KOPT-K1 (cell line): ENCODE data around the gene IQGAP1.
"Not testable (repeated sequence)": the region's sequence is repeated elsewhere in the genome, so short reads cannot be mapped to it uniquely, and the experiment has no call there.

Experiments
- H3K27ac ChIP-seq: fragments of 200-600 bp; sonication (generic); 2 replicates; pipeline ENCODE4 v1.5.1; 2016; ENCODE audit warnings: antibody characterized with exemption, mild to moderate bottlenecking, low read depth, low read length; ENCODE audit not compliant: poor library complexity, severe bottlenecking
- H3K36me3 ChIP-seq: fragments of 200-600 bp; sonication (generic); 2 replicates; pipeline ENCODE4 v1.5.1; 2017; ENCODE audit warnings: antibody characterized with exemption, mild to moderate bottlenecking, low read length, moderate library complexity; ENCODE audit not compliant: insufficient read depth
- H3K9me3 ChIP-seq: fragments of 200-600 bp; sonication (generic); 2 replicates; pipeline ENCODE4 v1.5.1; 2017; ENCODE audit warnings: antibody characterized with exemption, low read length, mild to moderate bottlenecking; ENCODE audit not compliant: insufficient read depth, poor library complexity, severe bottlenecking

IQGAP1 gene, protein sequence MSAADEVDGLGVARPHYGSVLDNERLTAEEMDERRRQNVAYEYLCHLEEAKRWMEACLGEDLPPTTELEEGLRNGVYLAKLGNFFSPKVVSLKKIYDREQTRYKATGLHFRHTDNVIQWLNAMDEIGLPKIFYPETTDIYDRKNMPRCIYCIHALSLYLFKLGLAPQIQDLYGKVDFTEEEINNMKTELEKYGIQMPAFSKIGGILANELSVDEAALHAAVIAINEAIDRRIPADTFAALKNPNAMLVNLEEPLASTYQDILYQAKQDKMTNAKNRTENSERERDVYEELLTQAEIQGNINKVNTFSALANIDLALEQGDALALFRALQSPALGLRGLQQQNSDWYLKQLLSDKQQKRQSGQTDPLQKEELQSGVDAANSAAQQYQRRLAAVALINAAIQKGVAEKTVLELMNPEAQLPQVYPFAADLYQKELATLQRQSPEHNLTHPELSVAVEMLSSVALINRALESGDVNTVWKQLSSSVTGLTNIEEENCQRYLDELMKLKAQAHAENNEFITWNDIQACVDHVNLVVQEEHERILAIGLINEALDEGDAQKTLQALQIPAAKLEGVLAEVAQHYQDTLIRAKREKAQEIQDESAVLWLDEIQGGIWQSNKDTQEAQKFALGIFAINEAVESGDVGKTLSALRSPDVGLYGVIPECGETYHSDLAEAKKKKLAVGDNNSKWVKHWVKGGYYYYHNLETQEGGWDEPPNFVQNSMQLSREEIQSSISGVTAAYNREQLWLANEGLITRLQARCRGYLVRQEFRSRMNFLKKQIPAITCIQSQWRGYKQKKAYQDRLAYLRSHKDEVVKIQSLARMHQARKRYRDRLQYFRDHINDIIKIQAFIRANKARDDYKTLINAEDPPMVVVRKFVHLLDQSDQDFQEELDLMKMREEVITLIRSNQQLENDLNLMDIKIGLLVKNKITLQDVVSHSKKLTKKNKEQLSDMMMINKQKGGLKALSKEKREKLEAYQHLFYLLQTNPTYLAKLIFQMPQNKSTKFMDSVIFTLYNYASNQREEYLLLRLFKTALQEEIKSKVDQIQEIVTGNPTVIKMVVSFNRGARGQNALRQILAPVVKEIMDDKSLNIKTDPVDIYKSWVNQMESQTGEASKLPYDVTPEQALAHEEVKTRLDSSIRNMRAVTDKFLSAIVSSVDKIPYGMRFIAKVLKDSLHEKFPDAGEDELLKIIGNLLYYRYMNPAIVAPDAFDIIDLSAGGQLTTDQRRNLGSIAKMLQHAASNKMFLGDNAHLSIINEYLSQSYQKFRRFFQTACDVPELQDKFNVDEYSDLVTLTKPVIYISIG (N-terminal part only)

DNA sequence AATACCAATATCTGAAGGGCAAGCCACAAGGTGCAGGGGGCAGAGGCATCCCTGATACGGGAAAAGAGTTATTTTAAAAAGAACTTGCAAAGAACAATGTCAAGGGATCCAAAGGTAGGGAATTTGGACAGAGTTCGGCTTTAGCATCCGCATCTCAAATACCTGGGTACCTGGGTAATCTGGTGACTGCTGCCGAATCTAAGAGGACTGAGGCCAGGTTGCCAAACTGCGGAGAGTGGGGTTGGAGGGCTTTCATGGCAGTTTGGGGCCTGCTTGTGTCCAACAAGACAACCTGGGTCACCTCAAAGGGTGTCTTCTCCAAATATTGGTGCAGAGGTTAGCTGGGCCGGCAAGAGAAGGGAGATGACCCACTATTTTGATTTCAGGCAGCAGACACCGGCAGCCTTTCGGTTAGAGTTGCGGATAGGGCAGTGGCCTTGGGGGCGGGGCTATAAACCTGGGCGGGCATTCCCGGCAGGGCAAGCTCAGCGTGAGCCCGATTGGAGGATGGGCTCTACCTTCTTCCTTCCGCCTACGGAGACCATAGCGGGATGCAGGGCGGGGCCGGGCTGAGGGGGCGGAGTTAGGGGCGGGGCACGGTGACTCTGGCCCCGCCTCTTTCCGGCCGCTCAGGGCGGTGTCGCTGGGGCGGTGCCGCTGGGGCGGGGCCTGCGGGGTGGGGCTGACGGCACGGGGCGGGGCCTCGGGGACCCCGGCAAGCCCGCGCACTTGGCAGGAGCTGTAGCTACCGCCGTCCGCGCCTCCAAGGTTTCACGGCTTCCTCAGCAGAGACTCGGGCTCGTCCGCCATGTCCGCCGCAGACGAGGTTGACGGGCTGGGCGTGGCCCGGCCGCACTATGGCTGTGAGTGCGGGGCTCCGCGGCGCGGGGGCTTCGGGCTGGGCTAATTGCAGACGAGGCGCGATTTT is at the start of gene IQGAP1:
TSS of gene IQGAP1 (plus strand) at position 709 of the 928 bp plus-strand sequence. CDS start at position 809, 100 bp downstream.
- no peaks in the 10 kb centered on the region for H3K9me3 ChIP-seq
- peaks cover 29% of the 10 kb centered on the region for H3K36me3 ChIP-seq
- peak within 1 kb of the TSS; percentile 75 for H3K27ac ChIP-seq

DNA sequence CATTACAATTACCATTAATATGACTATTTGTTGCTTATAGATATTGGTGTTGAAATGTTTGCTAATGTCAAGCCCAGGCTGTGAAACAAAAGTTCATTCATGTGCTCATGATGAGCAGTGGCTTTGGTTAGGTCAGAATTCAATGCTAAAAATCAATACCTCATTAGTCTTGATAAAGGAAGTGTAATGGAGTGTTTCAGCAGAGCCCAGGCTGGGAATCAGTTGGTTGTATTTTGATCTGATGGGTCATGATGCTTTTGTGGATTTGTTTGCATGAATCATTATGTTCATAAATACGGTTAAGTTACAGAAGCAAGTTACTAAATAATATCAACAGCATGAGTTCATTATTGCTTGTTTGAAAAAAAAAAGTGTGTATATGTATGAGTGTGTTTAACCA is 49.5 kb upstream of the IQGAP1 start:
- H3K36me3 ChIP-seq, result no peaks in the 10 kb centered on the region
- no peaks in the 10 kb centered on the region for H3K9me3 ChIP-seq
- no peak overlapping the region for H3K27ac ChIP-seq

DNA sequence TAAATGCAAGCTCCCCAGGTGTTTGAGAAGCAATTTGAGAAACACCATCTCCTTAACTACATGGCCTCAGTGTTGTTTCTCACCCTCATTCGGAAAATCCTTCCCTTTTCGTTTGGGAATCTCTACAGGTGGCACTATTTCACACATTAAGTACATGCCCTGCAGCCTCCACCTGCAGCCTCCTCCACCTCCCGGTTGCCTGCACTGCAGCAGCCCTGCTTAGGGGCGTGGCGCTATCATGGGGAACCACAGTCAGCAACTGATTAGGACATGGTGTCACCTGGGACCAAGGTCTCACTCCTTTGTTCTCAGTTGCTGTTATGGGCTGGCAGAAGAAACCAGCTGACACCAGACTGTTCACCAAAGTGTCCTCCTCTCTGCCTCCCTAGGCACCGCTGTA is 47.7 kb upstream of the IQGAP1 start:
- Histone ChIP-seq H3K27ac (no peak overlapping the region), H3K9me3 (no peaks in the 10 kb centered on the region), H3K36me3 (no peaks in the 10 kb centered on the region)

DNA sequence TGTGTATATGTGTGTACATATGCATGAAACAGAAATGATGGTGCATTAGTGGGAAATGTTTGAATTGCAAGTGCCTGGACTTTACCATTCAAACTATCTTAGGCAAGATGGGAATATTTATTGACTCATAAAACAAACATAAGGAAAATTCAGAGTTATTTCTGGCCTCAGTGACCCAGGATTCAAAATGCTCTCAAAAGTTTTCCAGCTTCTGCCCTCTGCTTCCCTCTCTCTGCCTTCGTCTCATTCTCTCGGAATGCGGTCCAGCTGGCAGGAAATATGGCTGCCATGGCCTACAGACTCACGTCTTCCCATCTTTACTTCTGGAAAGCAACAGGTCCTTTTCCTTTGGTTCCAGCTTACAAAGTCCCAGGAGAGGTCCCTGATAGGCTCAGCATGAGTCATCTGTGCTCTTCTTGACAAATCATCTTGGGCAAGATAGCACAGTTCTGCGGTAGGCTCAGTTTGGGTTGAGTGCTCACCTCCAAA is 44.7 kb upstream of the IQGAP1 start:
- H3K9me3 ChIP-seq, result no peaks in the 10 kb centered on the region
- no peaks in the 10 kb centered on the region for H3K36me3 ChIP-seq
- H3K27ac ChIP-seq, result no peak overlapping the region

DNA sequence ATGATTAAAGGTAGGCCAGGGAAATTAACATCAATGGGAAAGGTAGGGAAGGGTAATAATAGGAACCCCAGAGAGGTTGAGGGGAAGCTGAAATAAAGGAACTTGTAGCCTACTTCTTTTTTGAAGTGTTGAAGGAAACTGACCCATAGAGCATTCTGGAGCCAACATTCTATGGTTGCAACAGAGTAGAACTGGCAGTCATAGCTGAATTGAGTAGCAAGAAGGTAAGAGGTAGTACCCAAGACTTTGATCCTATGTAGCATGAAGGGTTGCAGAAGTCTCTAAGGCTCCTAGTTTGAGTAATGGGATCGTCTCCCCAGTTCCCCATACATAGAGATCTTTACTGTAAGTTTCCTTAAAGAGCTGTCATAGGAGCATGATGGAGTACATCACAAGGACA is 43.4 kb upstream of the IQGAP1 start:
- H3K36me3 ChIP-seq, result no peaks in the 10 kb centered on the region
- H3K27ac ChIP-seq, result no peak overlapping the region
- no peaks in the 10 kb centered on the region for H3K9me3 ChIP-seq

DNA sequence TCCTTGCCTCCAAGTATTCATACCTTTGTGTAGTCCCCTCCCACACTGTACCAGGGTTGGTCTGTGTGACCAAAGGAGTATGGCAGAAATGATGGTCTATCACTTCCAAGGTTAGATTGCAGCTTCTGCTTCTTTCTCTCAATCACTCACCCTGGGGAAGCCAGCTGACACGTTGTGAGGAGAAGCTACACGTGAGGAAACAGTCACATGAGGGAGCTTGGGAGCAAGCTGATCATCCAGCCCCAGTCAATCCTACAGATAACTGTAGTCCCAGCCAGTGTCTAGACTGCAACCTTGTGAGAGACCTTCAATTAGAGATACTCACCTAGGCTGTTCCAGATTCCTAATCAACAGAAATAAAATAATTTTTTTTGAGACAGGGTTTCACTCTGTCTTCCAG is 42.2 kb upstream of the IQGAP1 start:
- H3K36me3 ChIP-seq, result no peaks in the 10 kb centered on the region
- H3K27ac ChIP-seq, result no peak overlapping the region
- H3K9me3 ChIP-seq, result no peaks in the 10 kb centered on the region

DNA sequence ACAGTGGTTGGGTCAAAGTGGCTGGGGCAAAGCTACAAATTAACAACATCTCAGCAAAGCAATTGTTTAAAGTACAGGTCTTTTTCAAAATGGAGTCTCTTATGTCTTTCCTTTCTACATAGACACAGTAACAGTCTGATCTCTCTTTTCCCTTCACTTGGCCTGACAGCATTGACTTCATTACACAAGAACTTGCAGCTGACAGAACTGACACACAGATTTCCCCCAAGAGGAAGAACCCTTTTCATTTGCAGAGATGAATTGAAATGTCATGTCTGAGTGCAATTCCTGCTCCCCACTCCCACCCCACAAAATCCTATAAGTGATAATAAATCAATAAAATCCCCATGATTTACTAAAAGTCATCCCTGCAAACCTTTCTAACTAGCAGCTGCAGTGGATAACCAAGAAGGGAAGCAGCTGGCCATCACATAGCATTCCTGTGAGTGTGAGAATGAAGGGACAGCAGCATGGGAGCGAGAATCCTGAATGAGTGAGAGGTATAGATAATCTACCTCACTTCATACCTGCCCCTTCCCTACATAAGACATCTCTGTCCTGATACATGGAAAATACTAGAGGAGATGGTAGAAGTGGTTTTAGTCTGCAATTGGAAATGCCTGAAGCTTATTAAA is 40.5 kb upstream of the IQGAP1 start:
- H3K9me3 ChIP-seq, H3K27ac ChIP-seq, H3K36me3 ChIP-seq: not testable (repeated sequence)

DNA sequence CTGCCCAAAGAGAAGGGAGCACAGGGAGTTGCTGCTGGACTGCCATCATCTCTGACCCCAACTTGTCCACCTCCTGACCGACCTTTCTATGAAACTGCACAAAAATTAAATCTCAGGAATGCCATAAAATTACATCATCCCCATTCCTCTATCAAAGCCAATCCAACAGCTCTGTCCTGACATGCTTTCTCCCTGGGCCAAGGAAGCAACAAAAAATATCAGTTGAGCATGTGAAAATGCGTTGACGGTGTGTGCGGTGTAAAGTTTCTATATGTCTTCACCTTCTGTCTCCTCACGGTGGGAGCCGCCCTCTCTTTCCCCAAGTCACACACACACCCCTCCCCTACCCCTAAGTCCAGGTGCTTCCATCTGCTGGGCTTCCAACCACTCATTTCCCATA is 39.6 kb upstream of the IQGAP1 start:
- no peaks in the 10 kb centered on the region for H3K36me3 ChIP-seq
- H3K9me3 ChIP-seq, result no peaks in the 10 kb centered on the region
- H3K27ac ChIP-seq, result no peak overlapping the region

DNA sequence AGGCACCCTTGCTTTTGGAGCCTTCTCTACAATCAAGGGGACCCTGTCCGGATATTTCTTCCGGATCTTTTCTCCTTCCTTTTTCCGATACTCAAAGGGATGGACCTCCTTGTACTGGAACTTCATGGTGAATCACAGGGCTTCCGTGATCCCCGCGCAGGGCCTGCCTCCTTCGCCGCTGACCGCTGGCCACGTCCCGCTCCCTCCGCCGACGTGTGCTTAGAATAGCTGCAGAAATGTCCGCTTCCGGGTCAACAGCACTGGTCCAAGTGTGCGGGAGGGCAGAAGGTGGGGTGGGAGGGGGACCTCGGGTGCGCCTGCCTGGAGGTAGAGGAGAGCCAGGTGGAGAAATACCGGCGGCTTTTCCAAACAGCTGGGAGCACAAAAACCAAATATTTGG is 39.0 kb upstream of the IQGAP1 start:
- H3K36me3 ChIP-seq, result no peaks in the 10 kb centered on the region
- H3K9me3 ChIP-seq, result no peaks in the 10 kb centered on the region
- H3K27ac ChIP-seq, result no peak overlapping the region

DNA sequence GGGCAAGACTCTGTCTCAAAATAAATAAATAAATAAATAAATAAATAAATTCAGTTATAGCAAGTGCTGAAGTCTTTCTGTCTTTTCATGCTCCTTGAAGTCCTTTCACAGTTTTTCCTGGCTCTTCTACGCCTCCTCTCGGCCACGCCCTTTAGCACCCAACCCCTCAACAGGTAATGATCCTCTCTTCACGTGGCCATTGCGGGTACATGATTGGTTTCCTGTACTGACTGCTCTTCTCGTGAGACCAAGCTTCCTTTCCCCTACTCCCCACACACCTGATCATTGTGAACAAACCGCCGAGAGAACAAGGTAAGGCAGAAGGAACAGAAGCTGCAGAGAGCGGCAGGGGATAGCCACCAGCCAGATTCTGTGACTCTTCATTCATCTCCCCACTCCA is 38.2 kb upstream of the IQGAP1 start:
- Histone ChIP-seq H3K36me3 (no peaks in the 10 kb centered on the region), H3K27ac (no peak overlapping the region), H3K9me3 (no peaks in the 10 kb centered on the region)

DNA sequence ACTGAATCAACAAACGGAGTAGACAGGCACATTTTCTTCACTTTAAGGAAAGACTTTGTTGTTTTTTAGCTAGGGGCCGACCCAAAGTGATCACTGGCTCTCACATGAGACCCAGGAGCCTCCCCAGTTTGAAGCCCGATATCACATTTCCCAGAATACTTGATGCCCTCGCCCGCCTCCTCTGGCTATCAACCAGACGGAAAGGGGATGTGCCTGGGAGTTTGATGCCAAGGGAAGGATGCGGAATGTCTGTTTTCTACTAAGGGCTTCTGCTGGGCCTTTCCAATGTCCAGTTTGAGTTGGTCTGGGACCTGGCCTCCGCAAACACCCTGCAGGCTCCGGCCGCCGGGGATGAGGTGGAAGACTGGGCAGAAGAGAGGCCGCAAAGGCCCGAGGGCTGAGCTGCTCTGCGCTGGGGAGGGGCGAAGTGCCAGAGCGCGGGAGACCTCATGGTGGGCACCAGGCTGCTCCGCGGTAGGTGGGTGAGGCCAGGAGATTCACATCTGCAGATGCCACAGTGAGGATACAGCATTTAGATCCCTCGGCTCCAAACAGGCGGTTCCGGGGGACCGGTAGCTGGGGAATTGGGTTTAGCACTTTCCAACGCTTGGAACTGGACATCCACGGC is 36.4 kb upstream of the IQGAP1 start:
- no peaks in the 10 kb centered on the region for H3K36me3 ChIP-seq
- no peaks in the 10 kb centered on the region for H3K9me3 ChIP-seq
- peak overlapping the region; percentile 55 for H3K27ac ChIP-seq

DNA sequence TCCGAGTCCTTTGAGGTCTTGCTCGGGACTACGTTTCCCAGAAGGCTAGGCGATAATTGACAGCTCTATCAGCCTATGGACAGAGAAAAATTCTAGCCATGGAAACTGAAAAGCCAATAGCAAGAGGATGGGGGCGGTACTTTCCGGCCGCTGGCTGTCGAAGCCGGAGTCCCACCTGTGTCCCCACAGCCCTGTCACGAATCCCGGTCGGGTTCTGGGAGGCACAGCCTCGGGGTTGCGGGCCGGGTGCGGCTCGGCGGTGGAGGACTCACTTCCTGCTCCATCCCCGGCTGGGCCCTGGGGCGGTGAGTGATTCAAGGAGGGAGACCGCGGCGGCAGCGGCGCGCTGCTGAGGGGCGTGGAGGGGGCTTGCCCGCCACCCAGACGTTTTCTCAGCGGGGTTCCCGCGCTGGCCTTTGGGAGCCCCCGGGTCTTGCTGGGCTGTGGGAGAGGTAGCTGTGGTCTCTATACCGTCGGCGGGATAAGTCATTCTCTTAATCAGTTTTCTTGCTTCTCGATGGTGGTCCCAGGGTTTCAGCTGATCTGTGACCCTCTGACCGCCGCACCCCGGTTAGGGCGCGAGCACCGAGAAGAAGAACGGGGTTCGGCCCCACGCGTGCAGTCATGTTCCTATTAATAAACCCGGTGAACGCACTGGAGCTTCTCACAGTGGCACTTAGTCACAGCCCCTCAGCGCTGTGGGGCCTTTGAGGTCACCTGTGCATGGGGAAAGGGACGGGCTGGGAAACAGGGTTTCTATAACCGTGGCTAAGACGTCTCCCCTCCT is 35.7 kb upstream of the IQGAP1 start, which contains the start of gene ZNF774:
TSS of gene ZNF774 (plus strand) at position 178 of the 787 bp plus-strand sequence. CDS start 2,377 bp downstream, outside the sequence.
- Histone ChIP-seq H3K36me3 (no peaks in the 10 kb centered on the region), H3K9me3 (no peaks in the 10 kb centered on the region), H3K27ac (peak within 1 kb of the TSS; percentile 55)
